Endothelial cell of umbilical vein (primary cell): ENCODE measurements around the gene TGFB1. TPM values are rescaled to one million over a fixed set of nuclear protein-coding genes. Genes with fewer than 3 reads are reported as not detected.

Experiments used
- BruUV-seq: library from RNA; stranded (reverse); fragments of 400-500 nt; replicated peaks from 2 replicates; lab custom pipeline; 2021; lab: Mats Ljungman, UMichigan
- CTCF ChIA-PET: fragments of 300-600, 350-600 bp; sonication (Branson Sonifier 250); formaldehyde crosslinking; loops from one replicate; lab custom pipeline; 2021; ENCODE audit warnings: antibody characterized with exemption, inconsistent platforms; lab: Charles Lee
- POLR2A ChIA-PET: fragments of 300-600, 350-600 bp; sonication (Branson Sonifier 250); formaldehyde crosslinking; loops from one replicate; lab custom pipeline; 2021; ENCODE audit warnings: antibody characterized with exemption, inconsistent platforms; lab: Charles Lee
- DNase-seq: peaks from one replicate; pipeline ENCODE4 v3.0.0-alpha.2; 2011; ENCODE audit warnings: low read depth, low spot score
- FAIRE-seq: peaks from 2 replicates; lab custom pipeline; 2011; peaks lifted over from hg19 to GRCh38; lab: Jason Lieb, UNC
- H2AFZ ChIP-seq: 2 replicates; pipeline ENCODE4 v1.6.0; 2012; ENCODE audit warnings: low read depth, low read length, control low read depth, inconsistent platforms
- H3K27ac ChIP-seq: 2 replicates; pipeline ENCODE4 v1.5.1; 2011; ENCODE audit warnings: low read depth, mild to moderate bottlenecking, control low read depth, low read length, moderate library complexity; ENCODE audit not compliant: insufficient read depth
- H3K27me3 ChIP-seq, 2 experiments: 2 replicates each; pipeline versions ENCODE4 v1.6.0 to v1.6.1; 2011; ENCODE audit warnings: low read length in 2 of 2, mixed read lengths in 1 of 2; ENCODE audit not compliant: control insufficient read depth in 2 of 2, insufficient read depth in 2 of 2
- H3K36me3 ChIP-seq, 2 experiments: 2 replicates in 1 of 2; 3 replicates in 1 of 2; pipeline ENCODE4 v1.5.1; 2011; ENCODE audit warnings: low read length in 2 of 2, mild to moderate bottlenecking in 1 of 2, moderate library complexity in 1 of 2; ENCODE audit not compliant: control insufficient read depth in 2 of 2, insufficient read depth in 2 of 2; ENCODE audit errors: extremely low read depth in 1 of 2
- H3K4me1 ChIP-seq: 3 replicates; pipeline ENCODE4 v1.5.1; 2011; ENCODE audit warnings: mild to moderate bottlenecking, low read length; ENCODE audit not compliant: control insufficient read depth, insufficient read depth; ENCODE audit errors: extremely low read depth
- H3K4me2 ChIP-seq: 2 replicates; pipeline ENCODE4 v1.6.1; 2011; ENCODE audit warnings: low read length, control low read depth, mixed read lengths; ENCODE audit not compliant: insufficient read depth
- H3K4me3 ChIP-seq, 3 experiments: fragments of 200-600 bp in 1 of 3; sonication (generic), shearing (Covaris generic) in 1 of 3; replicated peaks in 1 of 3; 2 replicates each; pipeline ENCODE4 v1.5.1; 2011 to 2016; ENCODE audit warnings: control low read depth in 3 of 3, low read length in 3 of 3, mild to moderate bottlenecking in 2 of 3, inconsistent platforms in 1 of 3, low read depth in 1 of 3, moderate library complexity in 1 of 3; ENCODE audit not compliant: insufficient read depth in 1 of 3
- H3K79me2 ChIP-seq: 2 replicates; pipeline ENCODE4 v1.6.0; 2012; ENCODE audit warnings: low read length, inconsistent platforms; ENCODE audit not compliant: control insufficient read depth, insufficient read depth
- H3K9ac ChIP-seq: replicated peaks from 2 replicates; pipeline ENCODE3; 2011; ENCODE audit warnings: low read length, control low read depth; ENCODE audit not compliant: insufficient read depth; ENCODE audit errors: extremely low read depth
- H3K9me1 ChIP-seq: replicated peaks from 3 replicates; pipeline ENCODE4 v1.6.0; 2011; ENCODE audit warnings: mild to moderate bottlenecking, low read length; ENCODE audit not compliant: control insufficient read depth, insufficient read depth; ENCODE audit errors: extremely low read depth
- H3K9me3 ChIP-seq: replicated peaks from 2 replicates; pipeline ENCODE4 v1.5.1; 2012; ENCODE audit warnings: low read length, inconsistent platforms; ENCODE audit not compliant: control insufficient read depth, insufficient read depth
- H4K20me1 ChIP-seq: replicated peaks from 2 replicates; pipeline ENCODE3; 2011; ENCODE audit warnings: mild to moderate bottlenecking, low read length; ENCODE audit not compliant: control insufficient read depth, insufficient read depth; ENCODE audit errors: extremely low read depth
- EZH2 ChIP-seq: IDR thresholded peaks from 2 replicates; pipeline ENCODE4 v1.6.1; 2012; ENCODE audit warnings: borderline replicate concordance, low read depth, mild to moderate bottlenecking, moderate library complexity, low read length, inconsistent platforms; ENCODE audit not compliant: severe bottlenecking
- FOS ChIP-seq: IDR thresholded peaks from 2 replicates; pipeline ENCODE4 v1.6.1; 2011; ENCODE audit warnings: mild to moderate bottlenecking, low read length, moderate library complexity, borderline replicate concordance; ENCODE audit not compliant: insufficient read depth
- GATA2 ChIP-seq: IDR thresholded peaks from 2 replicates; pipeline ENCODE4 v1.7.0; 2011; ENCODE audit warnings: low read depth, mild to moderate bottlenecking, moderate library complexity, mixed read lengths, low read length; ENCODE audit not compliant: insufficient read length, insufficient read depth
- JUN ChIP-seq: IDR thresholded peaks from 2 replicates; pipeline ENCODE4 v1.6.1; 2011; ENCODE audit warnings: borderline replicate concordance, low read depth; ENCODE audit not compliant: insufficient read length, insufficient read depth
- MYC ChIP-seq: IDR thresholded peaks from one replicate; pipeline ENCODE4 v1.6.1; 2011; ENCODE audit warnings: mild to moderate bottlenecking, low read depth, low read length
- POLR2A ChIP-seq: IDR thresholded peaks from 2 replicates; pipeline ENCODE4 v1.6.1; 2012; ENCODE audit warnings: low read depth, mild to moderate bottlenecking, control low read depth, low read length
- POLR2AphosphoS5 ChIP-seq: IDR thresholded peaks from 2 replicates; pipeline ENCODE4 v1.6.1; 2012; ENCODE audit warnings: low read depth, mild to moderate bottlenecking, control low read depth, low read length, moderate library complexity; ENCODE audit not compliant: insufficient read depth
- dilution Hi-C: fragments of 300-500 bp; cut with MboI; formaldehyde crosslinking; loops from one replicate; pipeline ENCODE4 v1.15.0; 2019; ENCODE audit warnings: low sequenced_read_pairs; ENCODE audit not compliant: extremely low pct_ligation_motif_present
- intact Hi-C: fragments of 100-400 bp; cut with micrococcal nuclease; formaldehyde crosslinking; loops from one replicate; pipeline ENCODE4 v1.10.0; 2022
- polyA plus RNA-seq, 4 experiments: library from polyadenylated mRNA; depleted of rRNA in 3 of 4; stranded (reverse) in 3 of 4; unstranded in 1 of 4; fragments of >200 nt; gene quantifications; 2 replicates each; pipeline versions ENCODE4 v1.2.1 to v1.2.3, GENCODE V29; 2011 to 2012; ENCODE audit warnings: missing spikeins in 1 of 4
- total RNA-seq: library from RNA; stranded (reverse); gene quantifications from 2 replicates; pipeline ENCODE4 v1.2.3, GENCODE V29; 2021
- TF ChIP-seq, protein P1 (sequence below): IDR thresholded peaks from 2 replicates; pipeline ENCODE4 v1.6.1; 2011; ENCODE audit not compliant: insufficient read depth, insufficient read length
- TF ChIP-seq, protein P2 (sequence below), 2 donors: IDR thresholded peaks; 1 replicate in 1 of 2; 2 replicates in 1 of 2; pipeline ENCODE4 v1.5.1; 2011; ENCODE audit warnings: low read length in 2 of 2, mild to moderate bottlenecking in 2 of 2, moderate library complexity in 2 of 2, control low read depth in 1 of 2, inconsistent platforms in 1 of 2, low read depth in 1 of 2; ENCODE audit not compliant: insufficient read depth in 1 of 2; ENCODE audit errors: extremely low read depth in 1 of 2

Gene TGFB1
- total and polyA plus RNA-seq, 2 donors (not counting 3 experiments of a cell fraction or from before 2014, with no cell fraction given), result 64.4 to 250 TPM

DNA sequence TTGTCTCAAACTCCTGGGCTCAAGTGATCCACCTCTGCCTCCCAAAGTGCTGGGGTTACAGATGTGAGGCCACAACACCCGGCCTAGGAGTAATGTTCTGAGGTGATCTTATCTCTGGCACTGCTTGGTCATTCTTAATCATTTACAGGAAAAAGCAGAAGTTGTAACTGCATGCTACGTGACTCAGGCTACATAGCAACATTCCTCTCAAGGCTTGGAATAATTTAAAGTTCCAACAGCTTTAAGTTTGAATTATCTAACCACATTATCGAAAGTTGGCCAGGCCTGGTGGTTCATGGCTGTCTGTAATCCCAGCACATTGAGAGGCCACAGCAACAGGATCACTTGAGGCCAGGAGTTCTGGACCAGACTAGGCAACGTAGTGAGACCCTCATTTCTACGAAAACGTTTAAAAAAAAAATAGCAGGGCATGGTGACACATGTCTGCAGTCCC is 14.2 kb upstream of the TGFB1 start:
- Histone ChIP-seq H3K9ac (peak overlapping the region; percentile 28), H3K36me3 (no peaks in the 10 kb centered on the region), H3K79me2 (peaks cover 32% of the 10 kb centered on the region), H3K4me2 (peak overlapping the region; percentile 41), H3K9me3 (no peaks in the 10 kb centered on the region), H3K27ac (peak overlapping the region; percentile 94), H3K9me1 (no peaks in the 10 kb centered on the region), H3K27me3 (no peaks in the 10 kb centered on the region), H4K20me1 (no peaks in the 10 kb centered on the region), H2AFZ (peak overlapping the region; percentile 64), H3K4me1 (peaks cover 20% of the 10 kb centered on the region), H3K4me3 (no peak overlapping the region)
- DNase-seq, result peak; percentile 82
- intact Hi-C loops (no loop called here), dilution Hi-C loops (no loop called here)
- TF ChIP-seq POLR2A (no peak), POLR2AphosphoS5 (peak; percentile 84), EZH2 (no peak), FOS (peak; percentile 89), GATA2 (peak; percentile 98), MYC (no peak), JUN (peak; percentile 69)
- TF ChIP-seq, protein P1, sequence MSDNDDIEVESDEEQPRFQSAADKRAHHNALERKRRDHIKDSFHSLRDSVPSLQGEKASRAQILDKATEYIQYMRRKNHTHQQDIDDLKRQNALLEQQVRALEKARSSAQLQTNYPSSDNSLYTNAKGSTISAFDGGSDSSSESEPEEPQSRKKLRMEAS, result no peak
- TF ChIP-seq, protein P2, sequence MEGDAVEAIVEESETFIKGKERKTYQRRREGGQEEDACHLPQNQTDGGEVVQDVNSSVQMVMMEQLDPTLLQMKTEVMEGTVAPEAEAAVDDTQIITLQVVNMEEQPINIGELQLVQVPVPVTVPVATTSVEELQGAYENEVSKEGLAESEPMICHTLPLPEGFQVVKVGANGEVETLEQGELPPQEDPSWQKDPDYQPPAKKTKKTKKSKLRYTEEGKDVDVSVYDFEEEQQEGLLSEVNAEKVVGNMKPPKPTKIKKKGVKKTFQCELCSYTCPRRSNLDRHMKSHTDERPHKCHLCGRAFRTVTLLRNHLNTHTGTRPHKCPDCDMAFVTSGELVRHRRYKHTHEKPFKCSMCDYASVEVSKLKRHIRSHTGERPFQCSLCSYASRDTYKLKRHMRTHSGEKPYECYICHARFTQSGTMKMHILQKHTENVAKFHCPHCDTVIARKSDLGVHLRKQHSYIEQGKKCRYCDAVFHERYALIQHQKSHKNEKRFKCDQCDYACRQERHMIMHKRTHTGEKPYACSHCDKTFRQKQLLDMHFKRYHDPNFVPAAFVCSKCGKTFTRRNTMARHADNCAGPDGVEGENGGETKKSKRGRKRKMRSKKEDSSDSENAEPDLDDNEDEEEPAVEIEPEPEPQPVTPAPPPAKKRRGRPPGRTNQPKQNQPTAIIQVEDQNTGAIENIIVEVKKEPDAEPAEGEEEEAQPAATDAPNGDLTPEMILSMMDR (IDR thresholded peaks at IDR 0.05; ENCODE audit: extremely low read depth in 1 of 2, insufficient read depth in 1 of 2, low read depth in 1 of 2, low read length in 2 of 2), result no peak
- no TSS peak for BruUV-seq
- FAIRE-seq, result peak; percentile 95
- ChIA-PET CTCF (interaction anchor here (0.9 to 1.6 kb wide), 7 partner anchors 11 to 63 kb away, joined by 3 to 7 read pairs (median 4); no protein-coding TSS in a partner anchor), POLR2A (interaction anchor here (0.6 to 1.5 kb wide), 3 partner anchors 59 to 1415 kb away, joined by 3 to 5 read pairs (median 3); partner anchors contain the start of genes B3GNT8 and DMAC2)
